SJSA1 (cell line): Measurements from ENCODE around the gene MEX3C. TPM values are rescaled to one million over a fixed set of nuclear protein-coding genes. Genes with fewer than 3 reads are reported as not detected.

ENCODE experiments used
- DNase-seq, 2 experiments: peaks; one replicate each; pipeline ENCODE4 v3.0.0-alpha.2; 2015 to 2020; ENCODE audit warnings: low spot score in 2 of 2, low read depth in 1 of 2
- H3K27ac ChIP-seq: fragments of 250-450 bp; sonication (Bioruptor Pico); 2 replicates; pipeline ENCODE4 v1.5.1; 2020; ENCODE audit warnings: mild to moderate bottlenecking, moderate library complexity
- H3K27me3 ChIP-seq: fragments of 250-450 bp; sonication (Bioruptor Pico); replicated peaks from 2 replicates; pipeline ENCODE4 v1.5.1; 2020; ENCODE audit warnings: mild to moderate bottlenecking, moderate library complexity
- H3K36me3 ChIP-seq: fragments of 250-450 bp; sonication (Bioruptor Pico); 2 replicates; pipeline ENCODE4 v1.5.1; 2020; ENCODE audit warnings: mild to moderate bottlenecking
- H3K4me1 ChIP-seq: fragments of 250-450 bp; sonication (Bioruptor Pico); replicated peaks from 2 replicates; pipeline ENCODE4 v1.6.1; 2021; ENCODE audit warnings: mild to moderate bottlenecking
- H3K4me3 ChIP-seq: fragments of 250-450 bp; sonication (Bioruptor Pico); 2 replicates; pipeline ENCODE4 v1.5.1; 2020; ENCODE audit warnings: mild to moderate bottlenecking
- H3K9me3 ChIP-seq: fragments of 250-450 bp; sonication (Bioruptor Pico); replicated peaks from 2 replicates; pipeline ENCODE4 v1.5.1; 2020; ENCODE audit warnings: mild to moderate bottlenecking
- total RNA-seq: library from RNA; depleted of rRNA; stranded (reverse); fragments of >200 nt; shearing (Covaris generic); gene quantifications from 2 replicates; pipeline ENCODE4 v1.2.3, GENCODE V29; 2014

Gene MEX3C
- total RNA-seq, 1 experiment from 2014 or later: 44.2 TPM

- Histone ChIP-seq H3K36me3 (peaks cover 20% of the 10 kb centered on the region), H3K4me1 (peaks cover 21% of the 10 kb centered on the region), H3K27ac (peak overlapping the region; percentile 62), H3K4me3 (peak overlapping the region; percentile 91), H3K27me3 (no peaks in the 10 kb centered on the region), H3K9me3 (0 out of 2 replicates have a peak, but pooled peaks cover 3% of the 10 kb centered on the region)
- no peak for DNase-seq
Measured at GRCh38 chr18:51196118-51196810, 1.2 kb downstream of the MEX3C start.

GRCh38 chr18:51195451-51196117, 1.9 kb downstream of the MEX3C start:
- Histone ChIP-seq H3K9me3 (0 out of 2 replicates have a peak, but pooled peaks cover 3% of the 10 kb centered on the region), H3K4me1 (peaks cover 21% of the 10 kb centered on the region), H3K27me3 (no peaks in the 10 kb centered on the region), H3K4me3 (peak overlapping the region; percentile 91), H3K36me3 (peaks cover 22% of the 10 kb centered on the region), H3K27ac (peak overlapping the region; percentile 62; the same call in 1 of the 2 replicates)
- DNase-seq: peak in 1 of 2 experiments; percentile 50

GRCh38 chr18:51195086-51195450, 2.4 kb downstream of the MEX3C start:
- Histone ChIP-seq H3K9me3 (0 out of 2 replicates have a peak, but pooled peaks cover 3% of the 10 kb centered on the region), H3K27ac (peak overlapping the region; percentile 19; the same call in 1 of the 2 replicates), H3K36me3 (peaks cover 22% of the 10 kb centered on the region), H3K4me3 (peak overlapping the region; percentile 91), H3K4me1 (peaks cover 21% of the 10 kb centered on the region), H3K27me3 (no peaks in the 10 kb centered on the region)
- DNase-seq: no peak

GRCh38 chr18:51194604-51195003, 2.9 kb downstream of the MEX3C start:
- Histone ChIP-seq H3K27ac (peak overlapping the region; percentile 19; the same call in 1 of the 2 replicates), H3K4me3 (peak overlapping the region; percentile 91)
- no peak for DNase-seq

GRCh38 chr18:51193621-51194287, 3.7 kb downstream of the MEX3C start:
- Histone ChIP-seq H3K27me3 (no peaks in the 10 kb centered on the region), H3K27ac (no peak overlapping the region), H3K4me3 (no peak overlapping the region), H3K9me3 (no peaks in the 10 kb centered on the region), H3K4me1 (peaks cover 21% of the 10 kb centered on the region), H3K36me3 (peaks cover 22% of the 10 kb centered on the region)
- DNase-seq: no peak

More at GRCh38 chr18:51194604-51195003, 2.9 kb downstream of the MEX3C start:
- Histone ChIP-seq H3K9me3 (0 out of 2 replicates have a peak, but pooled peaks cover 3% of the 10 kb centered on the region), H3K4me1 (peaks cover 21% of the 10 kb centered on the region), H3K27me3 (no peaks in the 10 kb centered on the region), H3K36me3 (peaks cover 22% of the 10 kb centered on the region)

- Histone ChIP-seq H3K9me3 (no peaks in the 10 kb centered on the region), H3K36me3 (peaks cover 22% of the 10 kb centered on the region), H3K27me3 (no peaks in the 10 kb centered on the region), H3K4me3 (no peak overlapping the region), H3K27ac (no peak overlapping the region), H3K4me1 (peaks cover 17% of the 10 kb centered on the region)
- DNase-seq: no peak
Measured at GRCh38 chr18:51192696-51193095, 4.8 kb downstream of the MEX3C start.

- Histone ChIP-seq H3K36me3 (peaks cover 22% of the 10 kb centered on the region), H3K4me3 (no peak overlapping the region), H3K27ac (no peak overlapping the region), H3K9me3 (no peaks in the 10 kb centered on the region), H3K4me1 (peaks cover 17% of the 10 kb centered on the region), H3K27me3 (no peaks in the 10 kb centered on the region)
- no peak for DNase-seq
Measured at GRCh38 chr18:51192026-51192425, 5.5 kb downstream of the MEX3C start.

GRCh38 chr18:51191128-51191717, 6.3 kb downstream of the MEX3C start:
- no peaks in the 10 kb centered on the region for H3K9me3 ChIP-seq
- no peaks in the 10 kb centered on the region for H3K27me3 ChIP-seq
- H3K27ac ChIP-seq: no peak overlapping the region
- peaks cover 21% of the 10 kb centered on the region for H3K36me3 ChIP-seq
- H3K4me3 ChIP-seq: no peak overlapping the region
- no peak for DNase-seq
- H3K4me1 ChIP-seq: peaks cover 17% of the 10 kb centered on the region

- Histone ChIP-seq H3K4me3 (no peak overlapping the region), H3K27ac (no peak overlapping the region), H3K4me1 (peaks cover 12% of the 10 kb centered on the region), H3K27me3 (no peaks in the 10 kb centered on the region), H3K9me3 (no peaks in the 10 kb centered on the region), H3K36me3 (peaks cover 20% of the 10 kb centered on the region)
- DNase-seq: no peak
Measured at GRCh38 chr18:51190000-51190399, 7.5 kb downstream of the MEX3C start.

GRCh38 chr18:51188024-51188701, 9.3 kb downstream of the MEX3C start:
- no peaks in the 10 kb centered on the region for H3K27me3 ChIP-seq
- H3K27ac ChIP-seq: no peak overlapping the region
- no peak for DNase-seq
- H3K36me3 ChIP-seq: peaks cover 10% of the 10 kb centered on the region
- no peaks in the 10 kb centered on the region for H3K9me3 ChIP-seq
- H3K4me3 ChIP-seq: no peak overlapping the region
- H3K4me1 ChIP-seq: peaks cover 5% of the 10 kb centered on the region; the same call in 1 of the 2 replicates

GRCh38 chr18:51185075-51185474, 12.4 kb downstream of the MEX3C start:
- no peak overlapping the region for H3K4me3 ChIP-seq
- DNase-seq: no peak
- H3K27ac ChIP-seq: no peak overlapping the region
- H3K4me1 ChIP-seq: peaks cover 5% of the 10 kb centered on the region; the same call in 1 of the 2 replicates
- H3K9me3 ChIP-seq: no peaks in the 10 kb centered on the region
- H3K27me3 ChIP-seq: no peaks in the 10 kb centered on the region
- peaks cover 3% of the 10 kb centered on the region; the same call in 1 of the 2 replicates for H3K36me3 ChIP-seq

- no peak for DNase-seq
- H3K9me3 ChIP-seq: no peaks in the 10 kb centered on the region
- 0 out of 2 replicates have a peak, but pooled peaks cover 3% of the 10 kb centered on the region for H3K36me3 ChIP-seq
- H3K27ac ChIP-seq: no peak overlapping the region
- H3K4me3 ChIP-seq: no peak overlapping the region
- no peaks in the 10 kb centered on the region for H3K27me3 ChIP-seq
- H3K4me1 ChIP-seq: peaks cover 5% of the 10 kb centered on the region; the same call in 1 of the 2 replicates
Measured at GRCh38 chr18:51184091-51184457, 13.4 kb downstream of the MEX3C start.
